ENCODE data around the gene LGALS4.
A peak's percentile ranks its signal among the peaks of the same experiment; 100 is the strongest.

LGALS4 gene

DNA sequence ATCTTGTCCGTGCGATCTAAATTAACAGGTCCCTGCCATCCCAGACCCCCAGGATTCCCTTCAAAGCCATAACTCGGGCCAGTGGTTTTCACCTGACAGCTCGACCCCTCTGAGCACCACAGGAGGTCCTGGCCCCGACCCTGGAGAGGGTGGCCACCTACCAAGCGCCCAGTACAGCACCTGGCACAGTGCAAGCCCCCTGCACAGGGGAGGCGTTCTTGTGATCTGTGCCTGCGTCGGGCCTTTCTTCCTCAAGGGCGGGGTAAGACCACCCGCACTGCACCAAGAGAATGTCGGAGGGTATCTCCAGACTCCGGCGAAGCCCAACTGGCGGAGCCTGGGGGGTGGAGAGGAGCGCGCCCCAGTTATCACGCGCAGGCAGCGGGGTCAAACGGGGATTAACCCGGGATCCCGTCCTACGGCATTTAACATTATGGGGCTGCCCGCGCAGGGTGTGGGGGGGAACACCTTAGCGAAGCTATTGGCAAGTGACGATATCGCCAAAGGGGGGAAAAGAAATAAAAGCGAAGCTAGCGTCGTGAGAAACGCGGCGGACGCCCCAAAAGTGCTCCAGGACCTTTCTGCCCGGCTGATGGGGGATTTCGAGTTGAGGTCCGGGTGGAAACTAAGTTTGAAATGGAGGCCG, 38.4 kb upstream of the LGALS4 start:
- Histone ChIP-seq H3K4me1 (ENCODE audit: control insufficient read depth in 5 of 5, insufficient read depth in 5 of 5, low read length in 5 of 5) (peaks cover 16 to 44% (median 41%) of the 10 kb centered on the region in 5 donors), H3K4me3 (ENCODE audit: low read depth in 1 of 5, low read length in 5 of 5) (peak overlapping the region; percentile 54 to 91 (median 80)), H3K27ac (ENCODE audit: low read depth, low read length) (peak overlapping the region; percentile 96), H3K9ac (ENCODE audit: low read length in 5 of 5) (peak overlapping the region; percentile 69 to 88 (median 80)), H3K9me3 (ENCODE audit: control insufficient read depth in 5 of 5, low read length in 5 of 5) (no peaks in the 10 kb centered on the region), H3K27me3 (ENCODE audit: control insufficient read depth in 5 of 5, insufficient read depth in 4 of 5, low read length in 5 of 5) (no peaks in the 10 kb centered on the region), H3K36me3 (ENCODE audit: control insufficient read depth in 5 of 5, insufficient read depth in 5 of 5, low read length in 5 of 5) (peaks cover 2 to 18% (median 17%) of the 10 kb centered on the region in 5 donors)

- peak overlapping the region; percentile 54 to 91 (median 80) for H3K4me3 ChIP-seq (ENCODE audit: low read depth in 1 of 5, low read length in 5 of 5)
- peaks cover 2 to 24% (median 22%) of the 10 kb centered on the region in 5 donors for H3K36me3 ChIP-seq (ENCODE audit: control insufficient read depth in 5 of 5, insufficient read depth in 5 of 5, low read length in 5 of 5)
- peak overlapping the region; percentile 69 to 88 (median 80) for H3K9ac ChIP-seq (ENCODE audit: low read length in 5 of 5)
- H3K27me3 ChIP-seq (ENCODE audit: control insufficient read depth in 5 of 5, insufficient read depth in 4 of 5, low read length in 5 of 5): no peaks in the 10 kb centered on the region
- no peaks in the 10 kb centered on the region for H3K9me3 ChIP-seq (ENCODE audit: control insufficient read depth in 5 of 5, low read length in 5 of 5)
- H3K4me1 ChIP-seq (ENCODE audit: control insufficient read depth in 5 of 5, insufficient read depth in 5 of 5, low read length in 5 of 5): peaks cover 16 to 44% (median 41%) of the 10 kb centered on the region in 5 donors
- H3K27ac ChIP-seq (ENCODE audit: low read depth, low read length): peak overlapping the region; percentile 96
Measured at GRCh38 chr19:38850436-38850975, 37.8 kb upstream of the LGALS4 start.

- H3K27ac ChIP-seq (ENCODE audit: low read depth, low read length): peak within 1 kb of the TSS; percentile 97
- H3K36me3 ChIP-seq (ENCODE audit: control insufficient read depth in 5 of 5, insufficient read depth in 5 of 5, low read length in 5 of 5): peaks cover 2 to 29% (median 28%) of the 10 kb centered on the region in 5 donors
- H3K4me3 ChIP-seq (ENCODE audit: low read depth in 1 of 5, low read length in 5 of 5): peak within 1 kb of the TSS; percentile 71 to 91 (median 80)
- H3K27me3 ChIP-seq (ENCODE audit: control insufficient read depth in 5 of 5, insufficient read depth in 4 of 5, low read length in 5 of 5): no peaks in the 10 kb centered on the region
- peak within 1 kb of the TSS; percentile 77 to 88 (median 85) for H3K9ac ChIP-seq (ENCODE audit: low read length in 5 of 5)
- peaks cover 16 to 46% (median 41%) of the 10 kb centered on the region in 5 donors for H3K4me1 ChIP-seq (ENCODE audit: control insufficient read depth in 5 of 5, insufficient read depth in 5 of 5, low read length in 5 of 5)
- no peaks in the 10 kb centered on the region for H3K9me3 ChIP-seq (ENCODE audit: control insufficient read depth in 5 of 5, low read length in 5 of 5)
Measured at GRCh38 chr19:38849860-38850435, 37.2 kb upstream of the LGALS4 start, which contains the start of gene HNRNPL. Gene HNRNPL (minus strand): TSS chr19:38849986. CDS start chr19:38849966, 20 bp downstream.

DNA sequence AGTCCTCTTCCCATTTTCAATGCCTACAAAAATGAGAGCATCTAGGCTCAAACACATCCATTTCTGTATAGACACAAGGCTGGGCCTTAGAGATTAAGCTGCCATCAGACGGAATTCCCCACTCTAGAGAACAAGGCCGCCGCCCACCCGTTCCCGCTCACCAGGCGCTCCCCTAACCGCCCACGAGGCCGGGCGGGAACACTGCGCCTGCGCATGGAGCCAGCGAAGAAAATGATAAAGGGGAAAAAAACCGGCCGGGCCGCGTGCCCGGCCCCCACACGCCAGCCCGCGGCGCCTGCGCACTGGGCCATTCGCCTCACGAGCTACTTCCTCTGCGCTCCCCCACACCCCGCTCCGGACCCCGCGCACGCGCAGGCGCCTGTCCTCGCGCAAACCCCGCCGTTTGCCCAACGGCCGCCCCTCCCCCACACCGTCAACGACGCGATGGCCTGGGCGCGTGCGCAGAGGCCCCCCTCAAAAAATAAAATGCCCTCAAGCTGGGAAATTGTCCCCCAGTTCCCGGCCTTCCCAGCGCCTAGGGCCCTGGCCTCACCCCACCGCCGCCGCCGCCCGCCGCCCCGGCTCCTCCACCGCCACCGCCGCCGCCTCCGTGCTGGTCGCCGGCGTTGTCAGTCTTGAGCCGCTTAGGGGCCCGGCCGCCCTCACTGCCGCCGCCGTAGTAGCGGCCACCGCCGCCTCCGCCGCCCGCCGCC, 36.6 kb upstream of the LGALS4 start:
- peaks cover 16 to 46% (median 41%) of the 10 kb centered on the region in 5 donors for H3K4me1 ChIP-seq (ENCODE audit: control insufficient read depth in 5 of 5, insufficient read depth in 5 of 5, low read length in 5 of 5)
- H3K4me3 ChIP-seq (ENCODE audit: low read depth in 1 of 5, low read length in 5 of 5): peak overlapping the region; percentile 59 to 75 (median 73)
- H3K27me3 ChIP-seq (ENCODE audit: control insufficient read depth in 5 of 5, insufficient read depth in 4 of 5, low read length in 5 of 5): no peaks in the 10 kb centered on the region
- H3K36me3 ChIP-seq (ENCODE audit: control insufficient read depth in 5 of 5, insufficient read depth in 5 of 5, low read length in 5 of 5): peaks cover 2 to 35% (median 35%) of the 10 kb centered on the region in 5 donors
- peak overlapping the region; percentile 97 for H3K27ac ChIP-seq (ENCODE audit: low read depth, low read length)
- H3K9me3 ChIP-seq (ENCODE audit: control insufficient read depth in 5 of 5, low read length in 5 of 5): no peaks in the 10 kb centered on the region
- H3K9ac ChIP-seq (ENCODE audit: low read length in 5 of 5): peak overlapping the region; percentile 32 to 88 (median 81)

GRCh38 chr19:38848299-38849146, 35.8 kb upstream of the LGALS4 start:
- Histone ChIP-seq H3K4me1 (ENCODE audit: control insufficient read depth in 5 of 5, insufficient read depth in 5 of 5, low read length in 5 of 5) (peaks cover 16 to 46% (median 41%) of the 10 kb centered on the region in 5 donors), H3K4me3 (ENCODE audit: low read depth in 1 of 5, low read length in 5 of 5) (peak overlapping the region; percentile 55 to 75 (median 73)), H3K9me3 (ENCODE audit: control insufficient read depth in 5 of 5, low read length in 5 of 5) (no peaks in the 10 kb centered on the region), H3K36me3 (ENCODE audit: control insufficient read depth in 5 of 5, insufficient read depth in 5 of 5, low read length in 5 of 5) (peaks cover 2 to 43% (median 42%) of the 10 kb centered on the region in 5 donors), H3K9ac (ENCODE audit: low read length in 5 of 5) (peak overlapping the region; percentile 32 to 88 (median 81)), H3K27me3 (ENCODE audit: control insufficient read depth in 5 of 5, insufficient read depth in 4 of 5, low read length in 5 of 5) (no peaks in the 10 kb centered on the region), H3K27ac (ENCODE audit: low read depth, low read length) (peak overlapping the region; percentile 97)

DNA sequence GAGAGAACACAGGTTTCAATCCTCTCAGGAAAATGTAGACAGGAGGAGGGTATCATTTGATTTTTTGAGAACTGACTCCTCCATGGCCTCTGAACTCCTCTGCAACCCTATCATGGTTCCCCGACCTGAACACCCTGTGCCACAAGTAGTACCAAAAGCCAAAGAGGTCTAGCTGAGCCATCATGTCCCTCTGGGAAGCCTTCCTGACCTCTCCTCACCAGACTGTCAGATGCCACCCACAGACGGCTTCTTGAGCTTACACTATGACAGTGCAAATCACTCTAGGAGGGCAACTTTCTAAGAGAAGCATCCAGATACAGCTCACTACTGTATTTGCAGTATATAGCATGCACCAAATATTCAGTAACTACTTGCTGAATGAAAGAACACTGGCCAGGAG, 33.4 kb upstream of the LGALS4 start:
- no peaks in the 10 kb centered on the region for H3K27me3 ChIP-seq (ENCODE audit: control insufficient read depth in 5 of 5, insufficient read depth in 4 of 5, low read length in 5 of 5)
- no peak overlapping the region for H3K4me3 ChIP-seq (ENCODE audit: low read depth in 1 of 5, low read length in 5 of 5)
- no peaks in the 10 kb centered on the region for H3K9me3 ChIP-seq (ENCODE audit: control insufficient read depth in 5 of 5, low read length in 5 of 5)
- peaks cover 8 to 67% (median 66%) of the 10 kb centered on the region in 5 donors for H3K36me3 ChIP-seq (ENCODE audit: control insufficient read depth in 5 of 5, insufficient read depth in 5 of 5, low read length in 5 of 5)
- no peak overlapping the region for H3K27ac ChIP-seq (ENCODE audit: low read depth, low read length)
- H3K9ac ChIP-seq (ENCODE audit: low read length in 5 of 5): no peak overlapping the region
- peaks cover 13 to 37% (median 33%) of the 10 kb centered on the region in 5 donors for H3K4me1 ChIP-seq (ENCODE audit: control insufficient read depth in 5 of 5, insufficient read depth in 5 of 5, low read length in 5 of 5)

GRCh38 chr19:38845374-38846024, 32.8 kb upstream of the LGALS4 start:
- Histone ChIP-seq H3K36me3 (ENCODE audit: control insufficient read depth in 5 of 5, insufficient read depth in 5 of 5, low read length in 5 of 5) (peaks cover 8 to 73% (median 72%) of the 10 kb centered on the region in 5 donors), H3K27me3 (ENCODE audit: control insufficient read depth in 5 of 5, insufficient read depth in 4 of 5, low read length in 5 of 5) (no peaks in the 10 kb centered on the region), H3K9ac (ENCODE audit: low read length in 5 of 5) (no peak overlapping the region), H3K9me3 (ENCODE audit: control insufficient read depth in 5 of 5, low read length in 5 of 5) (no peaks in the 10 kb centered on the region), H3K4me1 (ENCODE audit: control insufficient read depth in 5 of 5, insufficient read depth in 5 of 5, low read length in 5 of 5) (peaks cover 12 to 36% (median 33%) of the 10 kb centered on the region in 5 donors), H3K27ac (ENCODE audit: low read depth, low read length) (no peak overlapping the region), H3K4me3 (ENCODE audit: low read depth in 1 of 5, low read length in 5 of 5) (no peak overlapping the region)

DNA sequence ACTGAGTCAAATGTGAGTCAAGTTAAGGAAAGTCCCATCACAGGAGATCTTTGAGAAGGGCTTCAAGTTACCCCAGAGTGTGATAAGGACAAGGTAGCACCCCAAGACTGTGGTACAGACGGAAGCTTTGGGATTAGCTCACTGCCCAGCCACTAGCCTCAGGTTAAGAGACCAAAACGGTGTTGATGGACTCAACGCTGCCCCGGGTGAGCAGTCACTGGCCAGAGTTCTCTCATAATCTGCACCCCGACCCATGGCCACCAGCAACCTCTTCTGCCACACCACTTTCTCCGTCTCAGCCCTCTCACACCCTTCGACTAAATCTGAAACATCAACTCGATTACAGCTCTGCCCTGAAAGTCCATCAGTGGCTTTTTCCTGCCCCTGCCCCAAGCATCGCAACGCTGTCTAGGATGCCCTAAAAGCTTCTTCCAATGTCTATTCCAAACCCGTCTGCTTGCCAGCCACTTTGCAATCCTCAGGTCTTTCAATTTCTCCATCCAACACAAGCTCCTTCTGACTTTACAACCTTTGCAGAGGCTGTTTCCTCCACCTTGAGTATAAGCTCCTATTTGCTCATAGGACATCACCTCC, 31.4 kb upstream of the LGALS4 start:
- Histone ChIP-seq H3K4me1 (ENCODE audit: control insufficient read depth in 5 of 5, insufficient read depth in 5 of 5, low read length in 5 of 5) (peaks cover 7 to 36% (median 33%) of the 10 kb centered on the region in 5 donors), H3K36me3 (ENCODE audit: control insufficient read depth in 5 of 5, insufficient read depth in 5 of 5, low read length in 5 of 5) (peaks cover 8 to 86% (median 84%) of the 10 kb centered on the region in 5 donors), H3K27me3 (ENCODE audit: control insufficient read depth in 5 of 5, insufficient read depth in 4 of 5, low read length in 5 of 5) (no peaks in the 10 kb centered on the region), H3K27ac (ENCODE audit: low read depth, low read length) (peak overlapping the region; percentile 23), H3K9ac (ENCODE audit: low read length in 5 of 5) (no peak overlapping the region), H3K9me3 (ENCODE audit: control insufficient read depth in 5 of 5, low read length in 5 of 5) (no peaks in the 10 kb centered on the region), H3K4me3 (ENCODE audit: low read depth in 1 of 5, low read length in 5 of 5) (no peak overlapping the region)
